Liver (tissue), 3 donors: ENCODE results near the gene ABCB4.
A peak's percentile ranks its signal among the peaks of the same experiment; 100 is the strongest.

Source experiments
- GABPA ChIP-seq, 2 donors: IDR thresholded peaks in 1 of 2; conservative IDR thresholded peaks in 1 of 2; 2 replicates each; pipeline ENCODE4 v1.6.1; 2016; ENCODE audit warnings: antibody characterized with exemption in 2 of 2, mild to moderate bottlenecking in 1 of 2, moderate library complexity in 1 of 2
- RXRA ChIP-seq, 2 donors: IDR thresholded peaks; 2 replicates each; pipeline ENCODE4 v1.6.1; 2017 to 2018; ENCODE audit warnings: antibody characterized with exemption in 2 of 2, mild to moderate bottlenecking in 1 of 2
- TF ChIP-seq, protein P1 (sequence below): fragments of 150-350 bp; IDR thresholded peaks from 2 replicates; pipeline ENCODE4 v1.5.1; 2017; ENCODE audit warnings: improper control_type of control experiment, low read depth, low read length; ENCODE audit not compliant: missing input control
- donor health status: healthy.
- donor health status: healthy.

- TF ChIP-seq, protein P1, sequence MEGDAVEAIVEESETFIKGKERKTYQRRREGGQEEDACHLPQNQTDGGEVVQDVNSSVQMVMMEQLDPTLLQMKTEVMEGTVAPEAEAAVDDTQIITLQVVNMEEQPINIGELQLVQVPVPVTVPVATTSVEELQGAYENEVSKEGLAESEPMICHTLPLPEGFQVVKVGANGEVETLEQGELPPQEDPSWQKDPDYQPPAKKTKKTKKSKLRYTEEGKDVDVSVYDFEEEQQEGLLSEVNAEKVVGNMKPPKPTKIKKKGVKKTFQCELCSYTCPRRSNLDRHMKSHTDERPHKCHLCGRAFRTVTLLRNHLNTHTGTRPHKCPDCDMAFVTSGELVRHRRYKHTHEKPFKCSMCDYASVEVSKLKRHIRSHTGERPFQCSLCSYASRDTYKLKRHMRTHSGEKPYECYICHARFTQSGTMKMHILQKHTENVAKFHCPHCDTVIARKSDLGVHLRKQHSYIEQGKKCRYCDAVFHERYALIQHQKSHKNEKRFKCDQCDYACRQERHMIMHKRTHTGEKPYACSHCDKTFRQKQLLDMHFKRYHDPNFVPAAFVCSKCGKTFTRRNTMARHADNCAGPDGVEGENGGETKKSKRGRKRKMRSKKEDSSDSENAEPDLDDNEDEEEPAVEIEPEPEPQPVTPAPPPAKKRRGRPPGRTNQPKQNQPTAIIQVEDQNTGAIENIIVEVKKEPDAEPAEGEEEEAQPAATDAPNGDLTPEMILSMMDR, result no peak
- peak; percentile 91 to 94 for TF ChIP-seq RXRA (IDR thresholded peaks at IDR 0.05)
- no peak for TF ChIP-seq GABPA (IDR thresholded peaks at IDR 0.05 in 1 of 2, conservative IDR thresholded peaks at IDR 0.05 in 1 of 2)
Measured at GRCh38 chr7:87495366-87495765, 19.9 kb upstream of the ABCB4 start.
